A673 (cell line): ENCODE results near the gene BARHL2. TPM values are rescaled to one million over a fixed set of nuclear protein-coding genes. Genes with fewer than 3 reads are reported as not detected.

Experiments used
- BruUV-seq: library from RNA; stranded (reverse); fragments of 400-500 nt; replicated peaks from 2 replicates; lab custom pipeline; 2021; lab: Mats Ljungman, UMichigan
- CTCF ChIA-PET: fragments of 300-600 bp; sonication (Branson Sonifier 250); formaldehyde crosslinking; loops from one replicate; lab custom pipeline; 2022; ENCODE audit warnings: antibody characterized with exemption; lab: Charles Lee
- POLR2A ChIA-PET: fragments of 300-600 bp; sonication (Branson Sonifier 250); formaldehyde crosslinking; loops from one replicate; lab custom pipeline; 2022; ENCODE audit warnings: antibody characterized with exemption; ENCODE audit not compliant: low non-redundant PET; lab: Charles Lee
- DNase-seq: peaks from one replicate; pipeline ENCODE4 v3.0.0-alpha.2; 2015; ENCODE audit warnings: low spot score
- H3K27ac ChIP-seq: fragments of 200-600 bp; sonication (generic); 2 replicates; pipeline ENCODE4 v1.5.1; 2016; ENCODE audit warnings: mixed run types, low read depth, mild to moderate bottlenecking, mixed read lengths, antibody characterized with exemption, low read length; ENCODE audit not compliant: poor library complexity, severe bottlenecking
- H3K27me3 ChIP-seq: fragments of 200-600 bp; sonication (generic); replicated peaks from 2 replicates; pipeline ENCODE4 v1.6.1; 2017; ENCODE audit warnings: mixed run types, low read depth, mild to moderate bottlenecking, mixed read lengths, antibody characterized with exemption, low read length; ENCODE audit not compliant: insufficient read depth, poor library complexity
- H3K36me3 ChIP-seq: fragments of 200-600 bp; sonication (generic); 2 replicates; pipeline ENCODE4 v1.6.1; 2016; ENCODE audit warnings: mixed run types, mild to moderate bottlenecking, mixed read lengths, antibody characterized with exemption, low read length; ENCODE audit not compliant: insufficient read depth, poor library complexity, severe bottlenecking
- H3K4me1 ChIP-seq: fragments of 200-600 bp; sonication (generic); 2 replicates; pipeline ENCODE4 v1.6.1; 2017; ENCODE audit warnings: mixed run types, mild to moderate bottlenecking, mixed read lengths, antibody characterized with exemption, low read length; ENCODE audit not compliant: insufficient read depth, poor library complexity, severe bottlenecking
- H3K4me3 ChIP-seq: fragments of 200-600 bp; sonication (generic); 2 replicates; pipeline ENCODE4 v1.5.1; 2016; ENCODE audit warnings: low read depth, mixed run types, mild to moderate bottlenecking, mixed read lengths, low read length; ENCODE audit not compliant: poor library complexity, severe bottlenecking
- H3K9me3 ChIP-seq: fragments of 200-600 bp; sonication (generic); 2 replicates; pipeline ENCODE4 v1.6.1; 2016; ENCODE audit warnings: mixed run types, low read depth, mild to moderate bottlenecking, mixed read lengths, antibody characterized with exemption, low read length; ENCODE audit not compliant: poor library complexity, severe bottlenecking
- CTCF ChIP-seq: fragments of 300-800, 200-600 bp; sonication (generic); conservative IDR thresholded peaks from 2 replicates; pipeline ENCODE4 v1.5.1; 2017; ENCODE audit warnings: low read depth, mild to moderate bottlenecking, antibody characterized with exemption, low read length, moderate library complexity, mixed read lengths
- EZH2 ChIP-seq: fragments of 200-600 bp; sonication (generic); IDR thresholded peaks from 2 replicates; pipeline ENCODE4 v1.6.1; 2017; ENCODE audit warnings: borderline replicate concordance, low read depth, mild to moderate bottlenecking, mixed read lengths, antibody characterized with exemption, low read length; ENCODE audit not compliant: poor library complexity, severe bottlenecking
- intact Hi-C: fragments of 100-400 bp; cut with micrococcal nuclease; formaldehyde crosslinking; loops from one replicate; pipeline ENCODE4 v1.10.0; 2022; ENCODE audit not compliant: unreplicated experiment
- total RNA-seq: library from RNA; stranded (reverse); gene quantifications from 2 replicates; pipeline ENCODE4 v1.2.3, GENCODE V29; 2021

BARHL2 gene
- total RNA-seq, 1 experiment from 2014 or later, result 120 TPM

GRCh38 chr1:90748668-90749067 is 31.6 kb upstream of the BARHL2 start:
- DNase-seq, result no peak
- H3K4me1 ChIP-seq, result no peaks in the 10 kb centered on the region
- H3K27ac ChIP-seq, result no peak overlapping the region
- no TSS peak for BruUV-seq
- ChIA-PET POLR2A (no interaction called here), CTCF (no interaction called here)
- no peaks in the 10 kb centered on the region for H3K9me3 ChIP-seq
- intact Hi-C loops, result no loop called here
- no peak for TF ChIP-seq EZH2
- no peak for TF ChIP-seq CTCF
- no peak overlapping the region for H3K4me3 ChIP-seq
- H3K36me3 ChIP-seq, result no peaks in the 10 kb centered on the region
- no peaks in the 10 kb centered on the region for H3K27me3 ChIP-seq

GRCh38 chr1:90746857-90747256 is 29.8 kb upstream of the BARHL2 start:
- POLR2A ChIA-PET, result no interaction called here

GRCh38 chr1:90745972-90746371 is 28.9 kb upstream of the BARHL2 start:
- H3K36me3 ChIP-seq, result no peaks in the 10 kb centered on the region
- CTCF ChIA-PET, result no interaction called here
- no TSS peak for BruUV-seq

More at GRCh38 chr1:90746857-90747256, 29.8 kb upstream of the BARHL2 start:
- Histone ChIP-seq H3K27ac (no peak overlapping the region), H3K4me1 (no peaks in the 10 kb centered on the region), H3K36me3 (no peaks in the 10 kb centered on the region), H3K4me3 (no peak overlapping the region), H3K9me3 (no peaks in the 10 kb centered on the region), H3K27me3 (no peaks in the 10 kb centered on the region)
- CTCF ChIA-PET, result no interaction called here
- TF ChIP-seq CTCF (no peak), EZH2 (no peak)
- BruUV-seq, result no TSS peak
- no peak for DNase-seq
- intact Hi-C loops, result no loop called here

More at GRCh38 chr1:90745972-90746371, 28.9 kb upstream of the BARHL2 start:
- no peak for DNase-seq
- Histone ChIP-seq H3K9me3 (no peaks in the 10 kb centered on the region), H3K4me1 (no peaks in the 10 kb centered on the region), H3K27ac (no peak overlapping the region), H3K4me3 (no peak overlapping the region), H3K27me3 (no peaks in the 10 kb centered on the region)
- intact Hi-C loops, result no loop called here
- POLR2A ChIA-PET, result interaction anchor here (0.6 kb wide), 1 partner anchor 43 kb away, joined by 10 read pairs; no protein-coding TSS in a partner anchor
- no peak for TF ChIP-seq EZH2
- TF ChIP-seq CTCF, result no peak
